ENCODE data around the gene TRPC4AP.

Gene TRPC4AP

DNA sequence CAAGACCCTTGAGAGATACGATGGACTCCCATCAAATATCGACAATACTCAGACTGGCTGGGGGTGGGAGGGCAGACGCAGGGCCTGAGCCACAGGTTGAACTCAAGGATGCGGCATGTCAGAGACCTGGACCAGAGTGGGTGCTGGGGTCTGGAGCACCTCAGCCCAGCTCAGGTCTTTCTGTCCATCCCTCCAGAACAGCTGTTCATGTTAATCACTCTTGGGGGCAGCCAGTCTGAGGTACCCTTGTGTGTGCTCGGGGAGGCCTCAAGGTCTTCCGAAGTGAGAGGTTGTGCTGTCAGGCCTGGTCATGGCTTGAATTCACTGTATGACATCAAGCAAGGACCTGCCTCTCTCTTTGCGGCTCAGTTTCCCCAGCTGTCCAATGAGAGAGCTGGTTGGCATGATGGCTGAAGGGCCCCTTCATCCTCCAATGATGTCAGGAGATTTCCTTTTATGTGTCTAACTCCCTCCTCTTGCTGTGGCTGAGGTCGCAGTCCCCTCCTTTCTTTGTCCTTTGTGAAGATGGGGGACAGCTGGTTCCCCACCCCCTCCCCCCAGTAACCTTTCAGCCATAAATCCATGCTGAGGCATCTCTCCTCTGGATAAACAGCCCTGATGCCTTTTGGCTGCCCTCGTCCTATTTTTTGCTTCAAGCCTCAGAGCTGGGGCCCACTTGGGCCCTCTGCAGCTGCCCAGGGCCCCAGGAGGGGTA, 121.6 kb downstream of the TRPC4AP start:
- no peak for DNase-seq
- Histone ChIP-seq H3K27ac (ENCODE audit: insufficient read depth, low read length, poor library complexity, severe bottlenecking) (no peak overlapping the region), H3K9me3 (ENCODE audit: control insufficient read depth, low read length) (no peaks in the 10 kb centered on the region), H3K36me3 (ENCODE audit: control insufficient read depth, insufficient read depth, low read length) (no peaks in the 10 kb centered on the region), H3K27me3 (replicated peaks; ENCODE audit: control insufficient read depth, insufficient read depth, low read length, poor library complexity, severe bottlenecking) (no peaks in the 10 kb centered on the region), H3K4me3 (ENCODE audit: insufficient read depth, low read depth, low read length, poor library complexity, severe bottlenecking) (no peak overlapping the region), H3K4me1 (ENCODE audit: control insufficient read depth, insufficient read depth, low read length, poor library complexity, severe bottlenecking) (no peaks in the 10 kb centered on the region)

DNA sequence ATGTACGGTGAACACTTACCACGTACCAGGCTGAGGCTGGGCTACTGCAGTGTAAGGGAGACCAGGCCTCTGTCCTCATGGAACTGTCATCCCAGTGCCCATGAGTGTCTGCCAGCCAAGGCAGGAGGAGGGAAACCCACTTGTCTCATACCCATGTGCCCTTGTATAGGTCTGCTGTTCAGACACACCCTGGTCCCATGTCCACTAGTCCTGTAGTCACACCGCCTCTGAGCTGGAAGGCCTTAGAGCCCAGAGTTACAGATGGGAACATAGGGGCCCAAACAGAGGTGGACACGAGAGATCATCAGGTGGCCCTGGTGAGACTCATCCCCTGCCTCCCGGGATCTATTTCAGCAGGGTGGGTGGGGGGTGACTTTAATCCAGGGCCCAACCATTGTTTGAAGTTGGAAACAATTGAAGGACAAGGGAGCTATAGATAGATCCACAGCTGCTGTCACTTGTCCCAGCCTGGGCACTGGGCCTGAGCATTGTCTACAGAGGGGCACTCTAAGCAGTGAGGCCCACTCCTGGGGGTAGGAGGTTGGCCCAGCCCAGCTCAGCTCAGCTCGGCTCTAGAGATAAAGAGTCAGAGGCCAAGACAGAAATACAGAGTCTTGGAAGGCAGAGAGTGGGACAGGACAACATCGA, 122.3 kb downstream of the TRPC4AP start:
- H3K36me3 ChIP-seq (ENCODE audit: control insufficient read depth, insufficient read depth, low read length), result no peaks in the 10 kb centered on the region
- H3K4me3 ChIP-seq (ENCODE audit: insufficient read depth, low read depth, low read length, poor library complexity, severe bottlenecking), result no peak overlapping the region
- H3K27ac ChIP-seq (ENCODE audit: insufficient read depth, low read length, poor library complexity, severe bottlenecking), result no peak overlapping the region
- DNase-seq, result no peak
- H3K4me1 ChIP-seq (ENCODE audit: control insufficient read depth, insufficient read depth, low read length, poor library complexity, severe bottlenecking), result no peaks in the 10 kb centered on the region
- H3K9me3 ChIP-seq (ENCODE audit: control insufficient read depth, low read length), result no peaks in the 10 kb centered on the region
- H3K27me3 ChIP-seq (replicated peaks; ENCODE audit: control insufficient read depth, insufficient read depth, low read length, poor library complexity, severe bottlenecking), result no peaks in the 10 kb centered on the region

DNA sequence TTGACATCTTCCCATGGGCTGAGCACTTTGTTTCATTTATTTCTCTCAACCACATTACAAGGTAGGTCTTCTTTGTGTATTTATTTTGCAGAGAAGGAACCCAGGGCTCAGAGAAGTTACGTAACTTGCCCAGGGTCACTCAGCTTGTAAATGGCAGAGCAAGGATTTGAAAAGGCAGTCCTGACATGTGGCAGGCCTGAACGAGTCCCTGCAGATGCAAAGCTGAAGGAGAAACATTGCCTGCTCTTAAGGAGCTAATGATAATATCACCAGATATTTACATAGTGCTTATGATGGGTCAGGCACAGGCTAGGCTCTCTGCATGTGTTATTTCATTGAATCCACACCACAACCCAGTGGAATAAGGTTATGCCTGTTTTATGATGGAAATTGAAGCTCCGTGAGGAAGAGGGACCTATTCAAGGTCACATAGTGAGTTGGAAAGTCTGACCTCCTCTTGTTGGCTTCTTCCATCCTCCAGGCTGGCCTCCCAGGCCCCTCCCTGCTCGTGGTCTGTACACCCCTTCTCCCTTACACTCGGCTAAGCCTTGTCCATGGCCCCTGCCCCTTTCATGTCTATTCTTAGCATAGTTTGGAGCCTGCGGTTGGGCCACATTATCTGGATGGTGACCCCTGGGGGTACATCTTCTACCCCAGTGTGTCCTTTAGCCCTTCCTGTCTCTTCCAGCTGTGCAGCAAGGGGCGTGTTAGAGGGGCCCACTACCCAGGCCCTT, 124.4 kb downstream of the TRPC4AP start:
- Histone ChIP-seq H3K4me1 (ENCODE audit: control insufficient read depth, insufficient read depth, low read length, poor library complexity, severe bottlenecking) (no peaks in the 10 kb centered on the region), H3K27ac (ENCODE audit: insufficient read depth, low read length, poor library complexity, severe bottlenecking) (no peak overlapping the region), H3K36me3 (ENCODE audit: control insufficient read depth, insufficient read depth, low read length) (no peaks in the 10 kb centered on the region), H3K9me3 (ENCODE audit: control insufficient read depth, low read length) (no peaks in the 10 kb centered on the region), H3K27me3 (replicated peaks; ENCODE audit: control insufficient read depth, insufficient read depth, low read length, poor library complexity, severe bottlenecking) (no peaks in the 10 kb centered on the region), H3K4me3 (ENCODE audit: insufficient read depth, low read depth, low read length, poor library complexity, severe bottlenecking) (no peak overlapping the region)
- DNase-seq, result no peak

DNA sequence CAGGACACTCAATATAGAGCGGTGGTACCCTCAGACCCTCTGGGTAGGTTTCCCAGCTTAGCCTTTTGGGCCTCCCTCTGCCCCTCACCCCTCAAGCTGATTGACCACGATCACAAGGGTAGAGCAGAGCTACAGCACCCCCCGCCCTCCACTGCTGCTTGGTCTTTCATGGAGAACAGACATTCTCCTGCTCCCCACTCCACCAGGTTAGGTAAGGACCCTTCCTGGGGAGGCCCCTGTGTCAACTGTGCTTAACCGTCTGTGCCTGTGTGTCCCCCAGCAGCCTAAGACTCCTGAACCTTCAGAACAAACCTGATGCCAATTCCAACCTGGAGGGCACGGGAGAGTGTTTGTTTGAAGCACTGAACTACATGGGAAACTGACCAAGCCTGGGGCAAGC, 125.2 kb downstream of the TRPC4AP start:
- H3K27me3 ChIP-seq (replicated peaks; ENCODE audit: control insufficient read depth, insufficient read depth, low read length, poor library complexity, severe bottlenecking), result no peaks in the 10 kb centered on the region
- no peaks in the 10 kb centered on the region for H3K36me3 ChIP-seq (ENCODE audit: control insufficient read depth, insufficient read depth, low read length)
- no peak overlapping the region for H3K4me3 ChIP-seq (ENCODE audit: insufficient read depth, low read depth, low read length, poor library complexity, severe bottlenecking)
- no peaks in the 10 kb centered on the region for H3K9me3 ChIP-seq (ENCODE audit: control insufficient read depth, low read length)
- H3K4me1 ChIP-seq (ENCODE audit: control insufficient read depth, insufficient read depth, low read length, poor library complexity, severe bottlenecking), result no peaks in the 10 kb centered on the region
- no peak overlapping the region for H3K27ac ChIP-seq (ENCODE audit: insufficient read depth, low read length, poor library complexity, severe bottlenecking)
- no peak for DNase-seq

DNA sequence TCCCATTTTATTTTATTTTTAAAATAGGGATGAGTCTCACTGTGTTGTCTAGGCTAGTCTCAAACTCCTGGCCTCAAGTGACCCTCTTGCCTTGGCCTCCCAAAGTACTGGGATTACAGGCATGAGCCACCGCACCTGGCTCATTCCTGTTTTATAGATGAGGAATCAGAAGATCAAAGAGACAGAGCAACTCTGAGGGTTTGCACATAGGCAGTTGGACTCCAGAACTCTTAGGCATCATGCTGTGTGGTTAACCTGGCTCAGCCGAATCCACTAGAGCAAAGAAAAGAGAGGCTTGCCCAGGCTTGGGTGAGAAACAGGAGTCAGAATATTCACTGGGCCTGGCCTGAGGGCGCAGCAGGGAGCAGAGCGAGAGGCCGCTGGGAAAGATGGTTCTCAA, 127.6 kb downstream of the TRPC4AP start:
- Histone ChIP-seq H3K27me3 (replicated peaks; ENCODE audit: control insufficient read depth, insufficient read depth, low read length, poor library complexity, severe bottlenecking) (no peaks in the 10 kb centered on the region), H3K4me3 (ENCODE audit: insufficient read depth, low read depth, low read length, poor library complexity, severe bottlenecking) (no peak overlapping the region), H3K27ac (ENCODE audit: insufficient read depth, low read length, poor library complexity, severe bottlenecking) (no peak overlapping the region), H3K9me3 (ENCODE audit: control insufficient read depth, low read length) (no peaks in the 10 kb centered on the region), H3K36me3 (ENCODE audit: control insufficient read depth, insufficient read depth, low read length) (no peaks in the 10 kb centered on the region), H3K4me1 (ENCODE audit: control insufficient read depth, insufficient read depth, low read length, poor library complexity, severe bottlenecking) (no peaks in the 10 kb centered on the region)
- DNase-seq, result no peak

DNA sequence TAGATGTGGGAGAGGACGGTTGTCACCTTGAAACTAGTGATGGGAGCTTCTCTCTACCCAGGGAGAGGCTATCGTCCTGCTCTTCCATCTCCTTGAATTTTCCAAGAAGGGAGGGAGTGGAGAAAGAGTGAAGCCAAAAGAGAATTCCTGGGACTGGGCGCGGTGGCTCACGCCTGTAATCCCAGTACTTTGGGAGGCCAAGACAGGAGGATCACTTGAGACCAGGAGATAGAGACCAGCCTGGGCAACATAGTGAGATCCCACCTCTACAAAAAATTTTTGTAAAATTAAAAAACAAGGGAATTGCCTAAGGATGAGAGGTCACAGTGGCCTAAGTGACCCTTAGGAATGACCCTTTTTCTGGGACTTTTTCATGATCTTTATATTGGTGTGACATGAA, 128.1 kb downstream of the TRPC4AP start:
- Histone ChIP-seq H3K4me3 (ENCODE audit: insufficient read depth, low read depth, low read length, poor library complexity, severe bottlenecking) (no peak overlapping the region), H3K27me3 (replicated peaks; ENCODE audit: control insufficient read depth, insufficient read depth, low read length, poor library complexity, severe bottlenecking) (no peaks in the 10 kb centered on the region), H3K4me1 (ENCODE audit: control insufficient read depth, insufficient read depth, low read length, poor library complexity, severe bottlenecking) (no peaks in the 10 kb centered on the region), H3K27ac (ENCODE audit: insufficient read depth, low read length, poor library complexity, severe bottlenecking) (no peak overlapping the region), H3K9me3 (ENCODE audit: control insufficient read depth, low read length) (no peaks in the 10 kb centered on the region), H3K36me3 (ENCODE audit: control insufficient read depth, insufficient read depth, low read length) (no peaks in the 10 kb centered on the region)
- no peak for DNase-seq

DNA sequence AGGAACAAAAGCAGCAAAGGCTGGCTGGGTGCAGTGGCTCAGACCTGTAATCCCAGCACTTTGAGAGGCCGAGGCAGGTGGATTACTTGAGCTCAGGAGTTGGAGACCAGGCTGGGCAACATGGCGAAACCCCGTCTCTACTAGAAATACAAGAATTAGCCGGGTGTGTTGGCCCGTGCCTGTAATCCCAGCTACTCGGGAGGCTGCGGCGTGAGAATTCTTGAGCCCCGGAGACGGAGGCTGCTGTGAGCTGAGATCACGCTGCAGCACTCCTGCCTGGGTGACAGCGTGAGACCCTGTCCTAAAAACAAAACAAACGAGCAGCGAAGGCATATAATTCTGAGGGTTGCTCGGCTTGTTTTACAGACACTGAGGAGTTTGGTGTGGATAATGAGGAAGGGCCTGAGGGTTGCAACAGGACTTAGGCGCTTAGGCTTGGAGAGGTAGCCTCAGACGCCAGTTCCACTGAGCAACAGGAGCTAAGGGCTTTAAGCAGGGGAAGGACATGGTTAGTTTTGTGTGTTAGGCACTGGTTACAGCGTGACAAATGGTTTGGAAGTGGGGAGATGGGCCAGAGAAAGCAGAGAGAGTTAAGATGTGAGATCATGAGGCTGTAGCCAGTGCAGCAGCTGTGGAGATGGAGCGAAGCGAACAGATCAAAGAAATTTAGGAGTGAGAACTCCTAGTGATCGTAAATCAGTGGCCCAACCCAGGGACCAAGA, 135.7 kb downstream of the TRPC4AP start:
- no peak for DNase-seq
- Histone ChIP-seq H3K4me1 (ENCODE audit: control insufficient read depth, insufficient read depth, low read length, poor library complexity, severe bottlenecking) (peaks cover 9% of the 10 kb centered on the region), H3K9me3 (ENCODE audit: control insufficient read depth, low read length) (no peaks in the 10 kb centered on the region), H3K27ac (ENCODE audit: insufficient read depth, low read length, poor library complexity, severe bottlenecking) (no peak overlapping the region), H3K4me3 (ENCODE audit: insufficient read depth, low read depth, low read length, poor library complexity, severe bottlenecking) (no peak overlapping the region), H3K36me3 (ENCODE audit: control insufficient read depth, insufficient read depth, low read length) (no peaks in the 10 kb centered on the region), H3K27me3 (replicated peaks; ENCODE audit: control insufficient read depth, insufficient read depth, low read length, poor library complexity, severe bottlenecking) (no peaks in the 10 kb centered on the region)

DNA sequence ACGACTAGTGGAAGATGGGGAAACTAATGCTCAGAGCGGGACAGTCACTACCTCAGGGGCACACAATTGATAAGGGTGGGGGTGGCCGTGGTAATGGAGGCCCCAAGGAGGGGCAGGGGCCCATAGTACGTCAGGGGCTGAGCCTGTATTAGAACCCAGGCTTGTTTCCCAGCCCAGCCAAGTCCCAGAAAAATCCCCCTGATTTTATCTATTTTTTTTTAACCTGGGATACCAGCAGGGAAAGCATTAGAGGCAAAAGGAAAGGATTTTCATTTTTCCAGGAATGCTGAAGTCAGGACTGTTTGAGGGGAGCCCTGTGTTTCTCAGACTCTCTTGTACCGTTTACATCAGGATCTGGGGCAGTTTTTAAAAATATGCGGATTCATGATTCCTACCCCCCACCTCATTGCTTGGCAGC, 136.6 kb downstream of the TRPC4AP start:
- Histone ChIP-seq H3K4me1 (ENCODE audit: control insufficient read depth, insufficient read depth, low read length, poor library complexity, severe bottlenecking) (peaks cover 9% of the 10 kb centered on the region), H3K36me3 (ENCODE audit: control insufficient read depth, insufficient read depth, low read length) (no peaks in the 10 kb centered on the region), H3K4me3 (ENCODE audit: insufficient read depth, low read depth, low read length, poor library complexity, severe bottlenecking) (peak overlapping the region; percentile 77), H3K9me3 (ENCODE audit: control insufficient read depth, low read length) (no peaks in the 10 kb centered on the region), H3K27me3 (replicated peaks; ENCODE audit: control insufficient read depth, insufficient read depth, low read length, poor library complexity, severe bottlenecking) (no peaks in the 10 kb centered on the region), H3K27ac (ENCODE audit: insufficient read depth, low read length, poor library complexity, severe bottlenecking) (peak overlapping the region; percentile 66)
- DNase-seq, result no peak

DNA sequence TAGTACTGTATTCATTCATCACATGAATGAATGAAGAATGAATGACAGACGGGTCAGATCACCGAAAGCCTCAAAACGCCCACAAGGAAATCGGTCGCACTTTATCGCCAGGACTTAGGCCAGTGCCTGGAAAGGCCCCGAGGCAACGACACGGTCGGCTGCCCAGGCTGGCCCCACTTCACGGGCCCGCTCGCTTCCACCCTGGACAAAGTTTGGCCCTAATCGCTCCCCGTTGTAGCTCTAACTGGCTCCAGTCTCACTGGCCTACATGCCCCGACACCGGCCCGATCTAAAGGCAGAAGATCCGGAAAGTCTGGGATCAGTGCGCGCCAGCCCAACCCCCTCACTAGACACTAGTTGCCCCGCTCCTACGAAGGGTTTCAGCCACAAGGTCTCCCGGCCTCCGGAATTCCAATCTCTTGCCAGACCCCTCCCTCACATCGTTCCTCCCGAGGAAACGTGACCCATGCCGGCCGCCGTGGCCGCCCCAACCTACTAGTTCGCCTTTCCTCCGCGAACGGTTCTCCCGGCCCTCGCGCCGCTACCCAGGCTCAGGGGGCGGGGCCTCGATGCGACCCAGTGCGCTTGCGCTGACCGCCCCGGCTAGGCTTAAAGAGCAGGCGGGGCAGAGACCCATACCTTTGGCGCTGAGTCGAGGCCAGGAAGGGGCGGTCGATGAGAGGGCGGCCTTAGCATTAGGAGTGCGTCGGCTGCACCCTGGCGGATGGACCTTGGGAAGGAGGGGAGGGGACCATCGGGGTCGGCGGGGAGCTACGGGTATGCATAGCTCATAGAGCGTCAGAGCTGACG, 137.2 kb downstream of the TRPC4AP start, which contains the start of the genes GSS and MYH7B:
Gene GSS, minus strand, starts transcription at position 576 of the 810 bp plus-strand sequence. CDS start 3,954 bp downstream, outside the sequence.
Gene MYH7B, plus strand, starts transcription at position 638 of the 810 bp plus-strand sequence. CDS start 22,138 bp downstream, outside the sequence.
- H3K9me3 ChIP-seq (ENCODE audit: control insufficient read depth, low read length), result no peaks in the 10 kb centered on the region
- no peaks in the 10 kb centered on the region for H3K36me3 ChIP-seq (ENCODE audit: control insufficient read depth, insufficient read depth, low read length)
- peaks cover 9% of the 10 kb centered on the region for H3K4me1 ChIP-seq (ENCODE audit: control insufficient read depth, insufficient read depth, low read length, poor library complexity, severe bottlenecking)
- peak within 1 kb of the TSS; percentile 66 for H3K27ac ChIP-seq (ENCODE audit: insufficient read depth, low read length, poor library complexity, severe bottlenecking)
- no peaks in the 10 kb centered on the region for H3K27me3 ChIP-seq (replicated peaks; ENCODE audit: control insufficient read depth, insufficient read depth, low read length, poor library complexity, severe bottlenecking)
- H3K4me3 ChIP-seq (ENCODE audit: insufficient read depth, low read depth, low read length, poor library complexity, severe bottlenecking), result peak within 1 kb of the TSS; percentile 77
- DNase-seq, result peak; percentile 92 to 95 (median 93)
